CD4-positive, alpha-beta T cell treated with Interleukin-4 for 4 hours (primary cell): ENCODE measurements around the gene GRM7.
"Not testable (repeated sequence)": the region's sequence is repeated elsewhere in the genome, so short reads cannot be mapped to it uniquely, and the experiment has no call there.

Experiments
- DNase-seq: peaks from one replicate; pipeline ENCODE4 v3.0.0-alpha.2; 2020

Gene GRM7

GRCh38 chr3:6860954-6861624 is at the start of gene GRM7:
Gene GRM7 (plus strand): TSS chr3:6861115.
- no peak for DNase-seq

GRCh38 chr3:6821411-6821810 is 39.5 kb upstream of the GRM7 start:
- DNase-seq: no peak

- no peak for DNase-seq
Measured at GRCh38 chr3:6825524-6825923, 35.4 kb upstream of the GRM7 start.

GRCh38 chr3:6827453-6827852 is 33.5 kb upstream of the GRM7 start:
- no peak for DNase-seq

GRCh38 chr3:6844723-6845122 is 16.2 kb upstream of the GRM7 start:
- DNase-seq: no peak

- DNase-seq: no peak
Measured at GRCh38 chr3:6854184-6854583, 6.7 kb upstream of the GRM7 start.

- no peak for DNase-seq
Measured at GRCh38 chr3:6857510-6857909, 3.4 kb upstream of the GRM7 start.

- DNase-seq: no peak
Measured at GRCh38 chr3:6860149-6860953, 564 bp upstream of the GRM7 start.

GRCh38 chr3:6861625-6862000 is 698 bp downstream of the GRM7 start:
- DNase-seq: no peak

GRCh38 chr3:6862041-6862879 is 1.3 kb downstream of the GRM7 start:
- DNase-seq: no peak

GRCh38 chr3:6862880-6863195 is 1.9 kb downstream of the GRM7 start:
- no peak for DNase-seq

- DNase-seq: no peak
Measured at GRCh38 chr3:6867269-6867668, 6.4 kb downstream of the GRM7 start.

GRCh38 chr3:6878731-6879130 is 17.8 kb downstream of the GRM7 start:
- DNase-seq: no peak

GRCh38 chr3:6912240-6912639 is 51.3 kb downstream of the GRM7 start:
- DNase-seq: no peak

- no peak for DNase-seq
Measured at GRCh38 chr3:6915898-6916297, 55.0 kb downstream of the GRM7 start.

- DNase-seq: no peak
Measured at GRCh38 chr3:6921066-6921465, 60.2 kb downstream of the GRM7 start.

- DNase-seq: no peak
Measured at GRCh38 chr3:6921876-6922275, 61.0 kb downstream of the GRM7 start.

GRCh38 chr3:6928064-6928463 is 67.1 kb downstream of the GRM7 start:
- no peak for DNase-seq

GRCh38 chr3:6929918-6930317 is 69.0 kb downstream of the GRM7 start:
- no peak for DNase-seq

- not testable (repeated sequence) for DNase-seq
Measured at GRCh38 chr3:6935418-6935817, 74.5 kb downstream of the GRM7 start.

- DNase-seq: no peak
Measured at GRCh38 chr3:6935970-6936369, 75.1 kb downstream of the GRM7 start.

GRCh38 chr3:6962801-6963200 is 101.9 kb downstream of the GRM7 start:
- no peak for DNase-seq

- DNase-seq: no peak
Measured at GRCh38 chr3:6965881-6966280, 105.0 kb downstream of the GRM7 start.

GRCh38 chr3:6971933-6972332 is 111.0 kb downstream of the GRM7 start:
- DNase-seq: no peak
